ENCODE data around the gene CFL2.

Gene CFL2

GRCh38 chr14:34723867-34724266 is 9.5 kb upstream of the CFL2 start:
- POLR2A ChIA-PET, result no interaction called here
- TF ChIP-seq EGR2 (tag by site-specific recombination; IDR thresholded peaks at IDR 0.05; ENCODE audit: low read depth), result no peak
- TF ChIP-seq ZNF510 (tag by site-specific recombination; IDR thresholded peaks at IDR 0.05; ENCODE audit: insufficient replicate concordance), result no peak
- no peak for TF ChIP-seq ZNF138 (tag by site-specific recombination; IDR thresholded peaks at IDR 0.05; ENCODE audit: borderline replicate concordance)
- peak; percentile 89 for TF ChIP-seq WT1 (tag by site-specific recombination; IDR thresholded peaks at IDR 0.05)
- peak; percentile 54; the same call in 1 of the 2 replicates for TF ChIP-seq PRDM6 (tag by site-specific recombination; IDR thresholded peaks at IDR 0.05)
- no peak for TF ChIP-seq ZNF624 (tag by site-specific recombination; IDR thresholded peaks at IDR 0.05)
- no peak for TF ChIP-seq ZNF449 (tag by site-specific recombination; IDR thresholded peaks at IDR 0.05)
- TF ChIP-seq ZNF707 (tag by site-specific recombination; IDR thresholded peaks at IDR 0.05), result no peak
- no peak for TF ChIP-seq ZNF600 (tag by site-specific recombination; IDR thresholded peaks at IDR 0.05)
- no peak for TF ChIP-seq ZBTB26 (tag by site-specific recombination; optimal IDR thresholded peaks at IDR 0.05)
- CTCF ChIA-PET, result interaction anchor here (1.2 to 2.3 kb wide), 2 partner anchors 12 to 45 kb away, joined by 3 to 24 read pairs; no protein-coding TSS in a partner anchor
- Histone ChIP-seq H3K4me3 (ENCODE audit: low read depth, low read length) (no peak overlapping the region), H3K27ac (ENCODE audit: extremely low read depth, low read depth, low read length) (no peak overlapping the region), H3K36me3 (ENCODE audit: control insufficient read depth in 2 of 2, insufficient read depth in 1 of 2, low read length in 2 of 2) (no peaks in the 10 kb centered on the region), H3K4me1 (ENCODE audit: control insufficient read depth, insufficient read depth, low read length) (no peaks in the 10 kb centered on the region), H3K9me3 (ENCODE audit: control insufficient read depth, insufficient read depth, low read depth, low read length) (no peaks in the 10 kb centered on the region)

- ChIA-PET CTCF (interaction anchor here (0.6 to 2.3 kb wide), 24 partner anchors 9 to 114 kb away, joined by 3 to 40 read pairs (median 4); partner anchors contain the start of gene CFL2), POLR2A (interaction anchor here (0.7 to 1.0 kb wide), 5 partner anchors 9 to 260 kb away, joined by 3 to 10 read pairs (median 3); partner anchors contain the start of genes CFL2 and SRP54)
- Histone ChIP-seq H3K4me3 (ENCODE audit: low read depth, low read length) (no peak overlapping the region), H3K9me3 (ENCODE audit: control insufficient read depth, insufficient read depth, low read depth, low read length) (no peaks in the 10 kb centered on the region), H3K27ac (ENCODE audit: extremely low read depth, low read depth, low read length) (no peak overlapping the region), H3K4me1 (ENCODE audit: control insufficient read depth, insufficient read depth, low read length) (no peaks in the 10 kb centered on the region), H3K36me3 (ENCODE audit: control insufficient read depth in 2 of 2, insufficient read depth in 1 of 2, low read length in 2 of 2) (no peaks in the 10 kb centered on the region)
- TF ChIP-seq ZNF654 (tag by site-specific recombination; IDR thresholded peaks at IDR 0.05; ENCODE audit: low read depth) (peak; percentile 45), FEZF1 (tag by site-specific recombination; IDR thresholded peaks at IDR 0.05) (0 out of 2 replicates have a peak, but pooled peaks have one; percentile 17), ZFHX2 (tag by site-specific recombination; conservative IDR thresholded peaks at IDR 0.05) (no peak), IKZF3 (tag by site-specific recombination; IDR thresholded peaks at IDR 0.05) (peak; percentile 64; the same call in 1 of the 2 replicates), ZNF488 (tag by site-specific recombination; IDR thresholded peaks at IDR 0.05) (no peak), ZNF704 (tag by site-specific recombination; IDR thresholded peaks at IDR 0.05) (no peak), ZNF423 (tag by site-specific recombination; IDR thresholded peaks at IDR 0.05) (peak; percentile 94), ZNF239 (tag by site-specific recombination; IDR thresholded peaks at IDR 0.05) (no peak), ZNF660 (tag by site-specific recombination; IDR thresholded peaks at IDR 0.05) (no peak), ZBTB10 (tag by site-specific recombination; IDR thresholded peaks at IDR 0.05) (no peak), TRIM28 (IDR thresholded peaks at IDR 0.05; ENCODE audit: borderline replicate concordance, low read length) (0 out of 2 replicates have a peak, but pooled peaks have one; percentile 47), ZIC2 (tag by site-specific recombination; IDR thresholded peaks at IDR 0.05) (peak; percentile 78), KLF9 (tag by site-specific recombination; IDR thresholded peaks at IDR 0.05; ENCODE audit: low read depth) (no peak)
Observed at GRCh38 chr14:34722723-34723545, 8.5 kb upstream of the CFL2 start.
